Measurements from ENCODE around the gene PROSER1.
"Not testable (repeated sequence)": the region's sequence is repeated elsewhere in the genome, so short reads cannot be mapped to it uniquely, and the experiment has no call there.

The PROSER1 gene

GRCh38 chr13:39037880-39038568 is at the start of gene PROSER1, which contains the start of gene NHLRC3:
PROSER1 (minus strand) TSS chr13:39038089; CDS start chr13:39037242, 847 bp downstream.
NHLRC3 (plus strand) TSS chr13:39038456; CDS start chr13:39038640, 184 bp downstream.
- peak; percentile 74 for DNase-seq

DNA sequence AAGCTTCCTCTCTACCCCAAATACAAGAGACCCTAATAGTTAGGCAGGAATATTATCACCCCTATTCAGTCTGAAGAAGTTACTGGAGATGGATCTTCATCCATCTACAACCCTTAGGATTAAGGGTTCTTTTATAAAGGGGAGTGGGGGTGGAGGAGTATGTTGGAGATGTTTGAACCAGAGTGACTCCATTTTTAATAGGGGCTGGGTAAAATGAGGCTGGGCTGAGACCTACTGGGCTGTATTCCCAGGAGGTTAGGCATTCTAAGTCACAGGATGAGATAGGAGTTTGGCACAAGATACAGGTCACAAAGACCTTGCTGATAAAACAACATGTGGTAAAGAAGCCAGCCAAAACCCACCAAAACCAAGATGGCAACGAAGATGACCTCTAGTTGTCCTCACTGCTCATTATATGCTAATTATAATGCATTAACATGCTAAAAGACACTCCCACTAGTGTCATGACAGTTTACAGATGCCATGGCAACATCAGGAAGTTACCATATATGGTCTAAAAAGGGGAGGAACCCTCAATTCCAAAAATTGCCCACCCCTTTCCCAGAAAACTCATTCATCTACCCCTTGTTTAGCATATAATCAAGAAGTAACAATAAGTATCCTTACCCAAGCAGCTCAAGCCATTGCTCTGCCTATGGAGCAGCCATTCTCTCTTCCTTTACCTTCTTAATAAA is 48.5 kb upstream of the PROSER1 start:
- not testable (repeated sequence) for DNase-seq

- no peak for DNase-seq
Observed at GRCh38 chr13:39073983-39074382, 36.1 kb upstream of the PROSER1 start.

DNA sequence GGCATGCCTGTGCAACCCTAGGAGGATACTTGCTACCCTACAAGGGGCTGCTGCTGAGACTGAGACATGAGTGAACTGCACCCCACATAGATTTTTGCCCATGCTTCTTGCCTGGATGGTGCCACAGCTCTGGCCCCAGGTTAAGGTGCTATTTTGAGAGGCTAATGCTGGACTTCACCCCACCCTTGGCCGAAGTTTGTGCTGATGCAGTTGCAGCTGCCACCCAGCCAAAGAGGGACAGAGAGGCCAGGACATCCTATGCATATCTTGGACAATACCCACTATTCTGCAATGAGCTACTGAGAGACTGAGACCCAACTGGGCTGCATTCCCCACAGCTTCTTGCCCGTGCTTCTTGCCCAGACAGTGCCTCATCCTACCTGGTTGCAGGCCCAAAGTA is 35.0 kb upstream of the PROSER1 start:
- no peak for DNase-seq

GRCh38 chr13:39062004-39062403 is 24.1 kb upstream of the PROSER1 start:
- DNase-seq = no peak

- DNase-seq = no peak
Observed at GRCh38 chr13:39058040-39058439, 20.2 kb upstream of the PROSER1 start.

DNA sequence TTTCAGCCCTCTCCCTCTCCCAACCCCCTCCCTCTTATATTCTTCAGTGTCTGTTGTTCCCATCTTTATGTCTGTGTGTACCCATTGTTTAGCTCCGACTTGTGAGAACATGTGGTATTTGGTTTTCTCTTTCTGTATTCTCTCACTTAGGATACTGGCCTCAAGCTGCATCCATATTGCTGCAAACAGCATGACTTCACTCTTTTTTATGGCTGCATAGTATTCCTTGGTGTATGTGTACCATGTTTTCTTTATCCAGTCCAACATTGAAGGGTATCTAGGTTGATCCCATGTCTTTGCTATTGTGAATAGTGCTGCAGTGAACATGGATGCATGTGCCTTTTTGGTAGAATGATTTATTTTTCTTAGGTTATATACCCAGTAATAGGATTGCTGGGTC is 18.1 kb upstream of the PROSER1 start:
- DNase-seq = no peak

DNA sequence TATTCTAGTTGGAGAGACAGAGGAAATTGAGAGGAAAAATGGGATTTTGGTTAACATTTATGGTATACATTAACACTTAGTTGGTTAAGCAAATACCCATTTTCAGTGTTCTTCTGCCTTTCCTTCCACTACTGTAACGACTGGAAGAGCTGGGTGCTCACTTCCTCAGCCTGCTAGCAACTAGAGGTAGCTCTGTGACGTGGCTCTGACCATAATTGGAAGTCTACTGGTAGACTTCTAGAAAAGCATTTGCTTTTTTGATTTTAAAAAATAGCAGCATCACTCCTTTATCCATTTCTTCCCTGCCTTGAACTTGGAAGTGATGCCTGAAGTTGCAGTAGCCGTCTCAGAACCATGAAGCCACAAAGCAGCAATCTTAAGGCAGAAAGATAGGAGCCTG is 16.2 kb upstream of the PROSER1 start:
- DNase-seq = no peak

- DNase-seq = no peak
Observed at GRCh38 chr13:39052944-39053343, 15.1 kb upstream of the PROSER1 start.

DNA sequence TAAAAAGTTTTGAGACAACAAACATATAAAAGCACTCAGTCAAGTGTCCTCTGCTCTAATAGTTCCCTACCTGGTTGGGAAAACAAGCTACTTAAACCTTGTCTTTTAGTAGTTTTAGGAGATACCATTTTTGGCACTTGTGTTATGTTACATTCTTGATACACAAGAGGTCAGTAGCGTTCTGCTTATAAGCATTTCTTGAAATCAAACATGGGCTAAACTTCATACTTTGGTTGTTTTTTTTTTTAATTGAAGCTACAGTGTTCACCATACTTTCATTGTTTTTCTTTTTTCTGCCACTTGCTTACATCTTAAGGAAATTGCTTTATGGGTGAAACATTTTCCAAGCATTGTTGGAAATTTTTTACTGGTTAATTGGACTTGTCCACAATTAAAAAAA is 13.3 kb upstream of the PROSER1 start:
- DNase-seq = peak; percentile 31

DNA sequence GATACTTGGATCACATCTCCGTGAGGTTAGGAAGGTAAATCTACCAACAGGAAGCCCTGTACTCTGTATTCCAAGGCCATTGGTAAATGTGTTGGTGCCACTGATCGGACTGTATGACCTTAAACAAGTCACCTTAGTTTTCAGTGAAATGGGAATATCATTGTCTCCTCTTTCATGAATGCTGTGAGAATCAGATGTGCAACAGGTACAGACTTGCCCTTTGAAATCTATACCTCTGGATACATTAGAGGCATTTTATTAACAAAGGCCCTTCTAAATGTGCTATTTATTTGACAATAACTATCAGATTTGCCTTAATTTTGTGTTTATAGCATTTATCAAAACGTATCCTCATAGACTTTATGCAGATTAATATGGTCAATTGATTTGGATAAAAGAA is 11.4 kb upstream of the PROSER1 start:
- no peak for DNase-seq

DNA sequence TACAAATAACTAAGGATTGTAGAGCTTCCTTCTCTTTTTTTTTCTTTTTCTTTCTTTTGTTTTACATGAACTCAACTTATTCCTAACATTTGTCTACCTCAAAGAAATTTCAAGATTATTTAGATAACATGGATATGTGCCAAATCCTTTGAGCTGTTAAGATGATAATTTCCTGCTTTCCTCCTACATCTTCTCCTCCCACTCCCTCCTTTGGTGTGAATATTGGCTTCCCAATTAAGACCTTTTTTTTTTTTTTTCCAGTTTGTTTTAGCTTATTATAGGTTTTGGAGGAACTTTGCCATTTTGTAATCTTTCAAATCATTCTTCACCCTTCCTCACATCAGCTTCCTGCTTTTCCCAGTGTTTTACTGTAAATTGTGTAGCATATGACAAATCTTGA is 10.9 kb upstream of the PROSER1 start:
- DNase-seq = no peak

GRCh38 chr13:39047560-39047959 is 9.7 kb upstream of the PROSER1 start:
- no peak for DNase-seq

DNA sequence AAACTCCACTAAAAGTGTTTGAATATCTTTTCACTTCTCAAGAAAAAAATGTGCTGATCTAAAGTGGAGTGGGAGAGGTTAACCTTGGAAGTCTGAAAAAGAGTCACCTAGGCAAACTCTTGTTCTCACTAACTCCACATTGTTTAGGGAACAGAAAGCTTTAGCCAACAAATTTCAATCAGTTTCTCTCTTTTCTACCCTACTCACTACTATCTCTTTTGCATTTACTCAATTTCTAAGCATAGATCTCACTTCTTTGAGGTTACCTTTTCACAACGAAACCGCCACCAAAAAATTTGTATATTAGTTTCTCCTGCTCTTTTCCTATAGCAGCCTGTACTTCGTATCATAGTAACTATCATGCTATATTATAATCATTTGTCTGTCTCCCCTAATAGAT is 6.6 kb upstream of the PROSER1 start:
- DNase-seq = no peak

DNA sequence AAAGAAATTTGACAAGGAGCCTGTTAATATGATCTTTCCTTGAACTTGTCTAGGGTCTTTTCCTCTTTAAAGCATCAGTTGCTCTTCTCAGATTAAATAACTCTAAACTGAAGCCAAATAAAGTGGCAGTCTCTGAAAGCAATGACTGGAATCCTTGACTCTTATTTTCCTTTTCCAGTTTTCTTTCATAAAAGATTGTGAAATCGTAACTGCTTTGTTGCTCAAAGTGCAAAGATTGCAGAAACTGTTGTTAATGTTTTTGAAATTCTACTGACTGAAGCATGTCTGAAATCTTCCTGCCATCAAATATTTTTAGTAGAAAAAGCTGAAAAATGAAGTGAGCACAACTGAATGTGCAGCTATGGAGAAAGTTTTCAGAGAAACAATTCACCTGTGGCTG is 2.3 kb upstream of the PROSER1 start:
- no peak for DNase-seq

GRCh38 chr13:39039041-39039440 is 1.2 kb upstream of the PROSER1 start:
- no peak for DNase-seq

GRCh38 chr13:39038569-39039030 is 711 bp upstream of the PROSER1 start:
- DNase-seq = no peak

- no peak for DNase-seq
Observed at GRCh38 chr13:39037410-39037879, 444 bp downstream of the PROSER1 start.

- DNase-seq = no peak
Observed at GRCh38 chr13:39036212-39036611, 1.7 kb downstream of the PROSER1 start.

- DNase-seq = no peak
Observed at GRCh38 chr13:39035799-39036198, 2.1 kb downstream of the PROSER1 start.

GRCh38 chr13:39035204-39035603 is 2.7 kb downstream of the PROSER1 start:
- no peak for DNase-seq

- DNase-seq = no peak
Observed at GRCh38 chr13:39034085-39034484, 3.8 kb downstream of the PROSER1 start.

GRCh38 chr13:39032150-39032549 is 5.7 kb downstream of the PROSER1 start:
- DNase-seq = no peak

DNA sequence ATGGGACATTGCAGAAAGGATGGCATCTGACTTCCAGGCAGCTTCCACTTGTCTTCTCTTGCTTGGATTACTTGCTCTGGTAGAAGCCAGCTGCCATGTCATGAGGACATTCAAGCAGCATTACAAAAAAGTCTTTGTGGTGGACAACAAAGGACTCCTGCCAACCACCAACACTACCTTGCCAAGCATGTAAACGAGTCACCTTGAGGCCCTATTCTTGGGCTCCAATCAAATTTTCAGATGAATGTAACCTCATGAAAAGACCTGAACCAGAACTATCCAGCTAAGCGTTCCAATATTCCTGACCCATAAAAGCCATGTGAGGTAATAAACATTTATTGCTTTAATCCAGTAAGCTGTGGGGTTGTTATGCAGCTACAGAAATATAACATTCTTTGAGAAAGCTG is 12.5 kb downstream of the PROSER1 start:
- no peak for DNase-seq

Measured in NCI-H2107 (cell line).